ENCODE data around the gene ITIH2.
"Not testable (repeated sequence)": the region's sequence is repeated elsewhere in the genome, so short reads cannot be mapped to it uniquely, and the experiment has no call there.

Gene ITIH2, protein sequence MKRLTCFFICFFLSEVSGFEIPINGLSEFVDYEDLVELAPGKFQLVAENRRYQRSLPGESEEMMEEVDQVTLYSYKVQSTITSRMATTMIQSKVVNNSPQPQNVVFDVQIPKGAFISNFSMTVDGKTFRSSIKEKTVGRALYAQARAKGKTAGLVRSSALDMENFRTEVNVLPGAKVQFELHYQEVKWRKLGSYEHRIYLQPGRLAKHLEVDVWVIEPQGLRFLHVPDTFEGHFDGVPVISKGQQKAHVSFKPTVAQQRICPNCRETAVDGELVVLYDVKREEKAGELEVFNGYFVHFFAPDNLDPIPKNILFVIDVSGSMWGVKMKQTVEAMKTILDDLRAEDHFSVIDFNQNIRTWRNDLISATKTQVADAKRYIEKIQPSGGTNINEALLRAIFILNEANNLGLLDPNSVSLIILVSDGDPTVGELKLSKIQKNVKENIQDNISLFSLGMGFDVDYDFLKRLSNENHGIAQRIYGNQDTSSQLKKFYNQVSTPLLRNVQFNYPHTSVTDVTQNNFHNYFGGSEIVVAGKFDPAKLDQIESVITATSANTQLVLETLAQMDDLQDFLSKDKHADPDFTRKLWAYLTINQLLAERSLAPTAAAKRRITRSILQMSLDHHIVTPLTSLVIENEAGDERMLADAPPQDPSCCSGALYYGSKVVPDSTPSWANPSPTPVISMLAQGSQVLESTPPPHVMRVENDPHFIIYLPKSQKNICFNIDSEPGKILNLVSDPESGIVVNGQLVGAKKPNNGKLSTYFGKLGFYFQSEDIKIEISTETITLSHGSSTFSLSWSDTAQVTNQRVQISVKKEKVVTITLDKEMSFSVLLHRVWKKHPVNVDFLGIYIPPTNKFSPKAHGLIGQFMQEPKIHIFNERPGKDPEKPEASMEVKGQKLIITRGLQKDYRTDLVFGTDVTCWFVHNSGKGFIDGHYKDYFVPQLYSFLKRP

GRCh38 chr10:7703140-7703539 lies at the start of gene ITIH2:
ITIH2 (plus strand) TSS chr10:7703316; CDS start chr10:7703435, 119 bp downstream.
- no peak for DNase-seq

DNA sequence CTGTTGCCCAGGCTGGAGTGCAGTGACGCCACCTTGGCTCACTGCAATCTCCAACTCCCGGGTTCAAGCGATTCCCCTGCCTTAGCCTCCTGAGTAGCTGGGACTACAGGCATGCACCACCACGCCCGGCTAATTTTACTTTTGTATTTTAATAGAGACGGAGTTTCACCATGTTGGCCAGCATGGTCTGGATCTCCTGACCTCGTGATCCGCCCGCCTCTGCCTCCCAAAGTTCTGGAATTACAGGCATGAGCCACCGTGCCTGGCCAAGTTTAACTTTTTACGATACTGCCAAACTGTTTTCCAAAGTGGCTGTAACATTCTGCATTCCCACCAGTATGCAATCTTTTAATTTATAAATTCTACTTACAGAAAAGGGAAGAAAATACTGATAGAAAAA lies 46.0 kb upstream of the ITIH2 start:
- DNase-seq, result not testable (repeated sequence)

- no peak for DNase-seq
Measured at GRCh38 chr10:7657552-7657951, 45.6 kb upstream of the ITIH2 start.

DNA sequence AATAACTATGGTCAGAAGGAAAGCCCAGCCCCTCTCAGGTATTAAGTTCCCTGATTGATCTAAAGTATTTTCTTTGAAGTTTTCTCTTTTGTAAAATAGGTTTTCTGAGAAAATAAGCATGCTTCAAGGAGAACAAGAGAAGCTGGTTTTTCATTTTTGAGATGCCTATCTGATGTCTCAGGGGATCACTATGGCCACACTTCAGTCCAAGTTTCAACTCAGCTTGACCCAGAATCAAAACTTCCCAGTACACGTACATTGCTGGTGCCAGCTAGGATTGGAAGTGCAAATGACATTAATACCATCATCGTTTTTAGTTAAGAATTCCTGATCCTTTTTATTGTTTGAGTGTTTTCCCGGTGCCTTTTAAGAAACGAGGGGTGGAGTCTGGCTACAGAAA lies 43.6 kb upstream of the ITIH2 start:
- DNase-seq, result no peak

GRCh38 chr10:7662522-7662921 lies 40.6 kb upstream of the ITIH2 start:
- no peak for DNase-seq

GRCh38 chr10:7664707-7665106 lies 38.4 kb upstream of the ITIH2 start:
- no peak for DNase-seq

- no peak for DNase-seq
Measured at GRCh38 chr10:7665767-7666166, 37.3 kb upstream of the ITIH2 start.

- DNase-seq, result no peak
Measured at GRCh38 chr10:7666253-7667023, 36.7 kb upstream of the ITIH2 start, which contains the start of gene ITIH5. ITIH5 (minus strand) TSS chr10:7666966; CDS start chr10:7666892, 74 bp downstream.

GRCh38 chr10:7667262-7668141 lies 35.6 kb upstream of the ITIH2 start:
- peak; percentile 13 for DNase-seq

GRCh38 chr10:7670157-7670556 lies 33.0 kb upstream of the ITIH2 start:
- DNase-seq, result no peak

DNA sequence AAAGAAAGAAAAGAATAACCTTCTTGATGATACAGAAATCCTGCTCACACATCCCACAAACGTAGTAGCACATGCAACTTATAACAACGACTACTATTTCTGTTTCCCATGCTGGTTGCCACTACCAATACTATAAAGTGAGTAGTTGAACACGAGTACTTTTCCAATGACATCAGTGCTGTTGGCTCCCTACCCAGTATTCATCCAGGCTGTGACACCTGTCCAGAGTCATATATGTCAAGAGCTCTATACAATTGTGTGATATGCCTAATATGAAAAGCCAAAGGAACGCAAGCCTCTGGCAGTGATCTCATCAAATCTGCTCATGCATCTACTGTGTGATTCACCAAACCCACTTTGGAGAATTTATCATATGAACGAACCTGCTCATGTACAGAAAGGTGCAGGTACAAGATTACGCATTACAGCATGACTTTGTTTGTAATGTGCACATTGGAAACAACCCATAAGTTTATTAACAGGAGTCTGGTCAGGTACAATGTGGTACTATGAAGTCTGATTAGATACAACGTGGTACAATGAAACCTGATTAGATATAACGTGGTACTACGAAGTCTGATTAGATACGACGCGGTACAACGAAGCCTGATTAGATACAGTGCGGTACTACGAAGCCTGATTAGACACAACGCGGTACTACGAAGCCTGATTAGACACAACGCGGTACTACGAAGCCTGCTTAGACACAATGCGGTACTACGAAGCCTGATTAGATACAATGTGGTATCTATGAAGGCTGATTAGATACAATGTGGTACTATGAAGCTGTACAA lies 30.6 kb upstream of the ITIH2 start:
- DNase-seq, result no peak

DNA sequence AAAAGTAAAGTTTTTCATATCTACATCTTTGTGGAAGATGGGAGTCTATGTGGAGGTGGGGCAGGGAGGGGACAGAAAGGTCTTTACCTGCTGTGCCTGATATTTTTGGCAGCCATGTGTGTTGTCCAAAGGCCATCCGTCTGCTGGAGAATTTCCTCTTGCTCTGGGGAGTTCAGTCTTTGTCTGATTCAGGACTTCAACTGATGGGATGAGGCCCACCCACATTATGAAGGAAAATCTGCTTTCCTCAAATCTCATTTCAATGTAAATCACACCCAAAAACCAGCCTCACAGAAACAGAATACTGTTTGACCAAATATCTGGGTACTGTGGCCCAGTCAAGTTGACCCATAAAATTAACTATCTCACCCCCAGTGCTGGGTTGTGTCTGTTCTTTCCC lies 23.9 kb upstream of the ITIH2 start:
- no peak for DNase-seq

GRCh38 chr10:7680078-7680477 lies 23.0 kb upstream of the ITIH2 start:
- not testable (repeated sequence) for DNase-seq

DNA sequence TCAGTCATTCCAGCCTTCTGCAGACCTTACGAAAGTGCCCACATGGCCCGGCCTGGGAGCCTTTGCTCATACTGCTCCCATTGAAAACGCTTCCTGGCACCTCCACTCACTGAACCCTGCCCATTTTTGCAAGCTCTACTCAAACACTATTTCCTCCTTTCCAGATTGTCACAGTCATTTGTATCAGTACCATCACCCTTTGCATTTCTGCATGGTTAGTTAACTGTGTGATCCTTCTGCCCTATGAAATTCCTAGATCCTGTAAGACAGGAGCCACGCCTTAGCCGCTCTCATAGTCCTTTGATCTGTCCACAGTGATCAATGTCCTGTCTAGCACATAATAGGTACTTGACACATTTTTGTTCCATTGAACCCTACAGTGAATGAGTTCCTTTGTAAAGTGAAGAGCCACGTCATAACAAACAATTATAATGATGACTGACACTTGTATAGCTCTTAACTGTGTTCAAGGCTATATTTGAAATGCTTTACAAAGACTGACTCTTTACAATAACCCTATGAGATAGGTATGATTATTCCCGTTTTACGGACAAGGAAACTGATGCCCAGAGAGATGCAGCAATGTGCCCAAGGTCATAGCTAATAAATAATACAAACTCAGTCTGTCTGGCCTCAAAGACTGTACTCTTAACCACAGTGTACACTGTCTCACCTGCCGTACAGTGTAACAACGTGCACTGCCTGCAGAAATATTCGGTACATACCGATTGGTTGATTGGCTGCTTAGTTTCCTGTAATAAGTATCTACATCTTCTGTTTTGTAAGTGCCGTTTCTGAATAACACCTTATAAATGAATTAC lies 16.6 kb upstream of the ITIH2 start:
- no peak for DNase-seq

DNA sequence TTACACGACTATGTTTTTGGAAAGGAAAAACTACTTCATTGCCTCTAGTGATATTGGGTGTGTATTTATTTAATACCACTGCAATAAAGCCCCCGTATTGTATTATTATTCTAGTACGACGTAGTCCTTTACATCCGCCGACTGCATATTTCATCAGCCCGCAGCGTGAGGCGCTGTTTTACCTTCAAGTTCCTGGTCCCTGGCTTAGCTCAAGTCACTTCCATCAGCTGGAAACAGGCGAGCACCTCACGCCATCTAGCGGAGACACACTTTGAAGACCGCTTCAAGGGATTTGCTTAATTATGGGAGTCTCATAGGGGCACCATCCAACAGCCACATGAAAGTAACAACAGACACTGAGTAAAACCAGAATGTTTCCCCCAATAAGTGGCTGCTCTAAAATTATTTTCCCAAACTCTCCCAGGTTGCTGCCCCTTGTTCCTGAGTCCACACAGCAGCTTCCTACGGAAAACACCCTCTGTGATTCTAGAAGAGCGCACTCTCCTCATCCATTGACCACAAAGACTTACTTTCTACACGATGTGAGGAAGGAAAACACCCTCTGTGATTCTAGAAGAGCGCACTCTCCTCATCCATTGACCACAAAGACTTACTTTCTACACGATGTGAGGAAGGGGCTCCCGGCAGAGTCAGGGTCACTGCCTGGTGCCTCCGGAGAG lies 15.7 kb upstream of the ITIH2 start:
- peak; percentile 87 for DNase-seq

GRCh38 chr10:7689591-7689990 lies 13.5 kb upstream of the ITIH2 start:
- no peak for DNase-seq

DNA sequence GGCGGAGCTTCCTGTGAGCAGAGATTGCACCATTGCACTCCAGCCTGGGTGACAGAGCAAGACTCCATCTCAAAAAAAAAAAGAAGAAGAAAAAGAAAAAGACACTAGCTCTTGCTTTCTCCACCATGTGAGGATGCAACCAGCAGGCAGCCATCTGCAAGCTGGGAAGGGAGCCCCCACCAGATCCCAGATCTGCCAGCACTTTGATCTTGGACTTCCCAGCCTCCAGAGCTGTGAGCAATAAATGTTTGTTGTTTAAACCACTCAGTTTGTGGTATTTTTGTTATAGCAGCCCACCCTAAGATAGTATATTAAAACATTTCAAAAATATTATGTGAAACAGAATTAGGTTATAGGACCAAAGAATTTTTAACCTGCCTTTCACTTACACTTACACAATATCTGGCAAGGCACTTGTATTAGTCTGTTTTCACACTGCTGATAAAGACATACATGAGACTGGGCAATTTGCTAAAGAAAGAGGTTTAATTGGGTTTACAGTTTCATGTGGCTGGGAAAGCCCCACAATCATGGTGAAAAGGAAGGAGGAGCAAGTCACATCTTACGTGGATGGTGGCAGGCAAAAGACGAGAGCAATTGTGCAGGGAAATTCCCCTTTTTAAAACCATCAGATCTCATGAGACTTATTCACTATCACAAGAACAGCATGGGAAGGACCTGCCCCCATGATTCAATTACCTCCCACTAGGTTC lies 12.1 kb upstream of the ITIH2 start:
- DNase-seq, result not testable (repeated sequence)

DNA sequence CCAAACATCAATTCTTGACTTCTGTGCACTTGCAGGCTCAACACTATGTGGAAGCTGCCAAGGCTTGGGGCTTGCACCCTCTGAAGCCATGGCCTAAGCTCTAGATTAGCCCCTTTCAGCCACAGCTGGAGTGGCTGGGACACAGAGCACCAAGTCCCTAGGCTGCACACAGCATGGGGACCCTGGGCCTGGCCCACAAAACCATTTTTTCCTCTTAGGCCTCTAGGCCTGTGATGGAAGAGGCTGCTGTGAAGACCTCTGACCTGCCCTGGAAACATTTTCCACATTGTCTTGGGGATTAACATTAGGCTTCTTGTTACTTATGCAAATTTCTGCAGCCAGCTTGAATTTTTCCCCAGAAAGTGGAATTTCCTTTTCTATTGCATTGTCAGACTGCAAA lies 10.7 kb upstream of the ITIH2 start:
- DNase-seq, result not testable (repeated sequence)

- DNase-seq, result not testable (repeated sequence)
Measured at GRCh38 chr10:7693194-7693593, 9.9 kb upstream of the ITIH2 start.
